MCF 10A (cell line): Measurements from ENCODE around the gene PPP3CB. TPM values are rescaled to one million over a fixed set of nuclear protein-coding genes. Genes with fewer than 3 reads are reported as not detected.

Experiments used
- BruUV-seq: library from RNA; stranded (reverse); fragments of 400-500 nt; replicated peaks from 2 replicates; lab custom pipeline; 2021; lab: Mats Ljungman, UMichigan
- CTCF ChIA-PET: fragments of 300-600 bp; sonication (Branson Sonifier 250); formaldehyde crosslinking; extraction: SDS; loops from one replicate; lab custom pipeline; 2021; ENCODE audit warnings: antibody characterized with exemption, inconsistent platforms; lab: Yijun Ruan, JAX
- POLR2A ChIA-PET: fragments of 300-600, 350-650 bp; sonication (Branson Sonifier 250); formaldehyde crosslinking; extraction: SDS; loops from one replicate; lab custom pipeline; 2020; ENCODE audit warnings: antibody characterized with exemption, inconsistent platforms; lab: Yijun Ruan, JAX
- DNase-seq: peaks from one replicate; pipeline ENCODE4 v3.0.0-alpha.2; 2018; ENCODE audit not compliant: unreplicated experiment
- H3K27ac Mint-ChIP-seq: one replicate; pipeline ENCODE4 v1.8.0; 2022; ENCODE audit warnings: mild to moderate bottlenecking, low read depth, mixed read lengths; ENCODE audit not compliant: unreplicated experiment
- H3K27me3 Mint-ChIP-seq: one replicate; pipeline ENCODE4 v1.8.0; 2022; ENCODE audit warnings: mixed read lengths; ENCODE audit not compliant: insufficient read depth, unreplicated experiment
- H3K36me3 Mint-ChIP-seq: one replicate; pipeline ENCODE4 v1.8.0; 2022; ENCODE audit warnings: mild to moderate bottlenecking, moderate library complexity, mixed read lengths; ENCODE audit not compliant: insufficient read depth, unreplicated experiment
- H3K4me1 Mint-ChIP-seq: one replicate; pipeline ENCODE4 v1.8.0; 2022; ENCODE audit warnings: mixed read lengths; ENCODE audit not compliant: insufficient read depth, unreplicated experiment
- H3K4me3 Mint-ChIP-seq: one replicate; pipeline ENCODE4 v1.8.0; 2022; ENCODE audit warnings: mild to moderate bottlenecking, moderate library complexity, mixed read lengths; ENCODE audit not compliant: unreplicated experiment
- H3K9me3 Mint-ChIP-seq: one replicate; pipeline ENCODE4 v1.8.0; 2022; ENCODE audit warnings: mixed read lengths; ENCODE audit not compliant: unreplicated experiment
- CTCF ChIP-seq: fragments of 200-600 bp; IDR thresholded peaks from one replicate; pipeline ENCODE4 v1.8.0; 2022; ENCODE audit warnings: antibody characterized with exemption, mild to moderate bottlenecking; ENCODE audit not compliant: unreplicated experiment
- intact Hi-C: fragments of 100-400 bp; cut with micrococcal nuclease; formaldehyde crosslinking; loops from 2 replicates; pipeline ENCODE4 v1.14.1; 2022
- total RNA-seq: library from RNA; stranded (reverse); gene quantifications from 2 replicates; pipeline ENCODE4 v1.2.3, GENCODE V29; 2022

The PPP3CB gene
- total RNA-seq, 1 experiment from 2014 or later = 37.4 TPM

DNA sequence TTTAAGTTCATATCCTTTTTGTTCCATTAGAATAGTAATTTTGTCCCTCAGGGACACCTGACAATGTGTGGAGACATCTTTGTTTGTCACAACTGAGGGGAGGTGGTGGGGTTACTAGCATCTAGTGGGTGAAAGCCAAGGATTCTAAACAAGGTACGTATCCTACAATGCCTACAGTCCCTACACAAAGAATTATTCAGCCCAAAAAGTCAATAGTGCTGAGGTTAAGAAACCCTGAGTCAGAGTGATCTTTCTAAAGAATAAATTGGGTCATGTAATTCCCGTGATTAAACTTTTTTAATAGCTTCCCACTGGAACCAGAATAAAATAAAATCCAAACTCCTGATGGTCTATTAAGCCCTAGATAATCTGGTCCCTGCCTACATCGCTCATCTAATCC is 79.3 kb downstream of the PPP3CB start:
- H3K27ac Mint-ChIP-seq = no peak overlapping the region
- CTCF ChIA-PET = no interaction called here
- no peak overlapping the region for H3K4me3 Mint-ChIP-seq

GRCh38 chr10:73414230-73414945 is 81.4 kb downstream of the PPP3CB start:
- Mint-ChIP-seq H3K9me3 (no peaks in the 10 kb centered on the region), H3K4me1 (peaks cover 17% of the 10 kb centered on the region), H3K4me3 (peak overlapping the region; percentile 98), H3K27ac (peak overlapping the region; percentile 95), H3K36me3 (no peaks in the 10 kb centered on the region), H3K27me3 (no peaks in the 10 kb centered on the region)
- no TSS peak for BruUV-seq
- intact Hi-C loops = loop anchor here (5.0 kb wide), 2 partner anchors 152 to 228 kb away; partner anchors contain the start of gene MYOZ1
- peak; percentile 30 for DNase-seq
- TF ChIP-seq CTCF = no peak
- ChIA-PET POLR2A (interaction anchor here (0.7 to 4.5 kb wide), 12 partner anchors 12 to 533 kb away, joined by 3 to 77 read pairs (median 7); partner anchors contain the start of genes DNAJC9, MRPS16 and PPP3CB), CTCF (interaction anchor here (0.6 to 1.2 kb wide), 6 partner anchors 8 to 163 kb away, joined by 3 to 5 read pairs (median 4); no protein-coding TSS in a partner anchor)

More for the DNA sequence above, 79.3 kb downstream of the PPP3CB start:
- Mint-ChIP-seq H3K36me3 (no peaks in the 10 kb centered on the region), H3K4me1 (peaks cover 17% of the 10 kb centered on the region), H3K27me3 (no peaks in the 10 kb centered on the region), H3K9me3 (no peaks in the 10 kb centered on the region)
- TF ChIP-seq CTCF = no peak
- intact Hi-C loops = no loop called here
- DNase-seq = no peak
- POLR2A ChIA-PET = interaction anchor here (1.7 to 4.0 kb wide), 2 partner anchors 78 kb away, joined by 4 to 77 read pairs; partner anchors contain the start of gene PPP3CB
- no TSS peak for BruUV-seq

DNA sequence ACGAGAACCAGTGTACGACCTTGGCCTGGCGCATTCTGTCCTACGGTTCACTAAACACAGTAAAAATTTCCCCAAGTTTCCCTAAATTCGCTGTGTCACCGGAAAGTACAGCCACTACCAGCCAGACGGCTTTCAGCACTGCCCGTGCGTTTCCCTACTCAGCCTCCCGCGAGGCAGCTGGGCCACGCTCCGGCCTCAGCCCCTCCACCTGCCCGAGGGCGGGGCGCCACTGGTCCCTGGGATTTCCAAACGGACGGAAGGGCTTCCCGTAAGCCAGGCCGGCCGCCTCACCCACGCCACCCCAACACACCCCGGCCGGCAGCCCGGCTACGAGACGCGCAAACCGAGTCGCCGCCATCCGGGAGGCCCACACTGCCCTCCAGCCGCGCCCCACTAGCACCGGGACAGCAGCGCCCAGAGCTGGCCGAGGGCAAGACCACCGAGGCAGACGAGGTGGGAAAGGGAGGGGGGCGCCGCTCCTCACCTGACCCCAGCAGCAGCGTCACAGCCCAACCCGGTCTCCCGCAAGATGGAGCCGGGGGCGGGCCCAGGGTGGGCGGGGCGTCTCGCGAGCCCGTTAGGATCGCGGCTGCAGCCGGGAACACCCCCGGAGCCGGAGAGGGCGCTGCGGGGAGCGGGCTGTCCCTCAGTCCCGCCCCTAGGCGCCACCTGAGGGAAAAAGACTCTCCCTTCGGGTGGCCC is 82.1 kb downstream of the PPP3CB start, which contains the start of gene ANXA7:
Gene ANXA7, minus strand, starts transcription at position 531 of the 702 bp plus-strand sequence. CDS start 13,202 bp downstream, outside the sequence.
- Mint-ChIP-seq H3K4me3 (peak within 1 kb of the TSS; percentile 98), H3K36me3 (no peaks in the 10 kb centered on the region), H3K27me3 (no peaks in the 10 kb centered on the region), H3K9me3 (no peaks in the 10 kb centered on the region), H3K4me1 (peaks cover 17% of the 10 kb centered on the region), H3K27ac (peak within 1 kb of the TSS; percentile 95)
- TSS peak; percentile 63 for BruUV-seq
- TF ChIP-seq CTCF = peak; percentile 5
- ChIA-PET POLR2A (interaction anchor here (0.8 to 4.5 kb wide), 18 partner anchors 8 to 329 kb away, joined by 3 to 77 read pairs (median 6); partner anchors contain the start of genes CFAP70, DNAJC9, MRPS16 and NUDT13), CTCF (interaction anchor here (0.6 to 1.2 kb wide), 7 partner anchors 8 to 245 kb away, joined by 3 to 5 read pairs (median 3); partner anchors contain the start of gene PPP3CB)
- DNase-seq = peak; percentile 91
- intact Hi-C loops = loop anchor here (2.0 to 5.0 kb wide), 4 partner anchors 81 to 229 kb away; partner anchors contain the start of genes DNAJC9 and MYOZ1
